ENCODE measurements around the gene SLC6A13. TPM values are rescaled to one million over a fixed set of nuclear protein-coding genes. Genes with fewer than 3 reads are reported as not detected.

Gene SLC6A13
- total and polyA plus RNA-seq, 2 of the 8 experiments (the other 6 are each of a cell fraction or from before 2014, with no cell fraction given), result 0.03 TPM; not detected in 1

DNA sequence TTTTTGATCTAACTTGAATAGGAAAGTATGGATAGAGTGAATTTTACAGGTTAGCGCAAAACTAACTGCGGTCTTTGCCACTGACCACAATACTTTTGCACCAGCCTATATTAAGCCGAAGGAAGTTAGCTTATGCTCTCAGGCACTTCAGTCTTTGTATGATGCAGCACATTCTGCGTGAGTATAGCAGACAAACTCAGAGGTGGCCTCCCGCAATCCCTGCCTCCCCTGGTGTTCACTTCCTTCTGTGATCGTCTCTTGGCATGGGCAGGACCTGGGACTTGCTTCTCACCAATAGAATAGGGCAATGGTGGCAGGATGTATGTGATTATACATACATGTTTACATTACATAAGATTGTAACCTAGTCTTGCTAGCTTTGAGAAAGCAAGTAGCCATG is 10.3 kb upstream of the SLC6A13 start (continued):
- TF ChIP-seq CHD7 (IDR thresholded peaks at IDR 0.05; ENCODE audit: insufficient replicate concordance, low read length) (no peak), EZH2 (IDR thresholded peaks at IDR 0.05; ENCODE audit: low read depth, low read length, severe bottlenecking) (no peak), TAF7 (optimal IDR thresholded peaks at IDR 0.05; ENCODE audit: borderline replicate concordance, low read depth, low read length) (no peak), SP4 (IDR thresholded peaks at IDR 0.05; ENCODE audit: low read length) (no peak), USF2 (IDR thresholded peaks at IDR 0.05; ENCODE audit: low read length) (no peak), SIRT6 (IDR thresholded peaks at IDR 0.05; ENCODE audit: low read length) (no peak), GTF2F1 (IDR thresholded peaks at IDR 0.05; ENCODE audit: borderline replicate concordance, low read depth, low read length) (no peak)
- TF ChIP-seq, protein P1, sequence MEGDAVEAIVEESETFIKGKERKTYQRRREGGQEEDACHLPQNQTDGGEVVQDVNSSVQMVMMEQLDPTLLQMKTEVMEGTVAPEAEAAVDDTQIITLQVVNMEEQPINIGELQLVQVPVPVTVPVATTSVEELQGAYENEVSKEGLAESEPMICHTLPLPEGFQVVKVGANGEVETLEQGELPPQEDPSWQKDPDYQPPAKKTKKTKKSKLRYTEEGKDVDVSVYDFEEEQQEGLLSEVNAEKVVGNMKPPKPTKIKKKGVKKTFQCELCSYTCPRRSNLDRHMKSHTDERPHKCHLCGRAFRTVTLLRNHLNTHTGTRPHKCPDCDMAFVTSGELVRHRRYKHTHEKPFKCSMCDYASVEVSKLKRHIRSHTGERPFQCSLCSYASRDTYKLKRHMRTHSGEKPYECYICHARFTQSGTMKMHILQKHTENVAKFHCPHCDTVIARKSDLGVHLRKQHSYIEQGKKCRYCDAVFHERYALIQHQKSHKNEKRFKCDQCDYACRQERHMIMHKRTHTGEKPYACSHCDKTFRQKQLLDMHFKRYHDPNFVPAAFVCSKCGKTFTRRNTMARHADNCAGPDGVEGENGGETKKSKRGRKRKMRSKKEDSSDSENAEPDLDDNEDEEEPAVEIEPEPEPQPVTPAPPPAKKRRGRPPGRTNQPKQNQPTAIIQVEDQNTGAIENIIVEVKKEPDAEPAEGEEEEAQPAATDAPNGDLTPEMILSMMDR (IDR thresholded peaks at IDR 0.05; ENCODE audit: control extremely low read depth in 1 of 3, insufficient read depth in 1 of 3, low read depth in 1 of 3, low read length in 3 of 3), result no peak
